ENCODE results near the gene CAPN3.

DNA sequence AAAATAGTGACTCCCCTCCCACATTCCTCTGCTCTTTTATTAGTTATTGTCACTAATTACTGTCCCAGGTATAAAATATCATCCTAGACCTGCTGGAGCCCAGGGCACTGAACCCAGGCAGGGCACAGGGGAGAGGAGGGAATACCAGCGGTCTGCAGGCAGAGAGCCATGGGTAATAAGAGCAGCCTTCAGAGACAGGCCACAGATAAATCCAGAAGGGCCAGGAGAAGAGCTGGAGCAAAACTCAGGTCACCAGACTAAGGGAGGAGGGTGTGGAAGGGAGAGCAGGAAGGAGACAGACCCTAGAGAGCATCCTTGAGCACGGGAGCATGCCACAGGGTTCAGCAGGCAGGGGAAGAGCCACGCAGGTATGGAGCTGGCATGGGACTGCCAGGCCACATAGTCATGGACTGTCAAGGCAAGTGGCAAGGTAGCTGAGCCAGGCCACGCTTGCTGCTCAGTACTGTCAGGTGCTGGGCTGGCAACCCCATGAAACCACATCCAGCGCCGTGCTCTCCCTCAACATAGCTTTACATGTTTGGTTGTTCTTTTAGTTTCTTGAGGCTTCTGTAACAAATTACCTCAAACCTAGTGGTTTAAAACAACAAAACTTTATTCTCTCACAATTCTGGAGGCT lies 15.6 kb upstream of the CAPN3 start:
- TF ChIP-seq POLR2AphosphoS5 (IDR thresholded peaks at IDR 0.05; ENCODE audit: low read depth, low read length) = no peak
- TF ChIP-seq POLR2A (IDR thresholded peaks at IDR 0.05; ENCODE audit: low read depth, low read length) = no peak
- TF ChIP-seq SPI1 (IDR thresholded peaks at IDR 0.05; ENCODE audit: low read depth, low read length) = no peak
- no peak for TF ChIP-seq TAF1 (IDR thresholded peaks at IDR 0.05; ENCODE audit: low read depth, low read length)
- TF ChIP-seq POU2F2 (IDR thresholded peaks at IDR 0.05; ENCODE audit: low read depth, low read length) = no peak
- no peak for TF ChIP-seq PAX5 (IDR thresholded peaks at IDR 0.05; ENCODE audit: insufficient read depth, low read length, severe bottlenecking)

Data from GM12891 (cell line).